Dermis microvascular lymphatic vessel endothelial cell (primary cell): ENCODE measurements around the gene MCAM. TPM values are rescaled to one million over a fixed set of nuclear protein-coding genes. Genes with fewer than 3 reads are reported as not detected.

Experiments
- DNase-seq, 2 donors: peaks; one replicate each; pipeline versions ENCODE4 v3.0.0 to v3.0.0-alpha.2; 2010; ENCODE audit warnings: low read depth in 2 of 2
- total RNA-seq: library from RNA; depleted of rRNA; stranded (reverse); fragments of >200 nt; gene quantifications from 2 replicates; pipeline ENCODE4 v1.2.1, GENCODE V29; 2014

MCAM gene
- total RNA-seq, 1 donor from 2014 or later = 200 TPM

GRCh38 chr11:119330237-119330636 is 13.3 kb upstream of the MCAM start:
- DNase-seq = no peak

DNA sequence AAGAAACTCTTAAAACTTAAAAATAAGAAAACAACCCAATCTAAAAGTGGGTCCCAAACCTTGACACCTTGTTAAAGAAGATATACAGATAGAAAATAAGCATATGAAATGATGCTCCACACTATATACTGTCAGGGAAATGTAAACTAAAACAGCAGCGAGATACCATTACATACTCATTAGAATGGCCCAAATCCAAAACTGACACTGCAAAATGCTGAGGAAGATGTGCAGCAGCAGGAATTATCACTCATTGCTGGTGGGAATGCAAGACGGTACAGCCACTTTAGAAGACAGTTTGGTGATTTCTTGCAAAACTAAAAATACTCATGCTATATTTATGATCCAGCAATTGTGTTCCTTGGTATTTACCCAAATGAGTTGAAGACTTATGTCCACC is 12.4 kb upstream of the MCAM start:
- DNase-seq = no peak

DNA sequence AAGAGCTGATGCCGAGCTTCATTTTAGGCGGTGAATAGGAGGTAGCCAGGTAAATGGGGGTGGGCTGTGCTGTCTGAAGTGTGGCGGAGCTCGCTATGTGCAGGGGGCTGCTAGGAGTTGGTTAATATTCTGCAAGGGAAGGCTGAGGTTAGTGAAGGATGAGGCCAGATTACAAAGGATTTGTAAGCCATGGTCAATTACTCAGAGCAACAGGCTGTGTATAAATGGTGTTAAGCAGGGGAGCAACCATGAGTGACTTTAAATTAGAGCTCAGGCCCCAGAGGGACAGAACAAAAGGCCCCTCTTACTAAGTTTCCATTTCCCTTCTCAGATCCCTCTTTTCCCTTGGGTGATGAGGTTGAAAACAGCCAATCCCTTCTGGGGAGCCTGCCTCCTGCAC is 7.3 kb upstream of the MCAM start:
- no peak for DNase-seq

- DNase-seq = peak in 1 of 2 donors; percentile 69
Observed at GRCh38 chr11:119323532-119324033, 6.7 kb upstream of the MCAM start.

DNA sequence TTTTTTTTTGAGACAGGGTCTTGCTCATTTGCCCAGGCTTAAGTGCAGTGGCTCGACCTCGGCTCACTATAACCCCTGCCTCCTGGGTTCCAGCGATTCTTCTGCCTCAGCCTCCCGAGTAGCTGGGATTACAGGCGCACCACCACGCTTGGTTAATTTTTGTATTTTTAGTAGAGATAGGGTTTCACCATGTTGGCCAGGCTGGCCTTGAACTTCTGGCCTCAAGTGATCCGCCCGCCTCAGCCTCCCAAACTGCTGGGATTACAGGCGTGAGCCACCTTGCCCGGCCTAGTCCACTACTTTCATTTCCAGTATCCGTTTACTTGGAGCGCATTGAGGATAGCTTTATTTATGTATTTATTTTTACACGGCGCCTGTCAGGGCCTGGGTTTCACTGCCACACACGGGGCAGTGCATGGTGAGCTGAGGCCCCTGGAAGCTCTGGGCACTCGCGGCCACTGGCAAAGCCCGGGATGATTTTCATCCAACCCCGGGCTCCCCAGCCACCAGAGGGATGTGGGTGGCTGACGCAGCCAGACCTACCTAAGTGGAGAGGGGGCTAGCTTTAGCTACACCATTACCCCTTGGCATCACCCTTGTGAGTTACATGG is 6.1 kb upstream of the MCAM start:
- no peak for DNase-seq

GRCh38 chr11:119322360-119322739 is 5.4 kb upstream of the MCAM start:
- no peak for DNase-seq

- peak in 1 of 2 donors; percentile 66 for DNase-seq
Observed at GRCh38 chr11:119320776-119321524, 4.0 kb upstream of the MCAM start.

DNA sequence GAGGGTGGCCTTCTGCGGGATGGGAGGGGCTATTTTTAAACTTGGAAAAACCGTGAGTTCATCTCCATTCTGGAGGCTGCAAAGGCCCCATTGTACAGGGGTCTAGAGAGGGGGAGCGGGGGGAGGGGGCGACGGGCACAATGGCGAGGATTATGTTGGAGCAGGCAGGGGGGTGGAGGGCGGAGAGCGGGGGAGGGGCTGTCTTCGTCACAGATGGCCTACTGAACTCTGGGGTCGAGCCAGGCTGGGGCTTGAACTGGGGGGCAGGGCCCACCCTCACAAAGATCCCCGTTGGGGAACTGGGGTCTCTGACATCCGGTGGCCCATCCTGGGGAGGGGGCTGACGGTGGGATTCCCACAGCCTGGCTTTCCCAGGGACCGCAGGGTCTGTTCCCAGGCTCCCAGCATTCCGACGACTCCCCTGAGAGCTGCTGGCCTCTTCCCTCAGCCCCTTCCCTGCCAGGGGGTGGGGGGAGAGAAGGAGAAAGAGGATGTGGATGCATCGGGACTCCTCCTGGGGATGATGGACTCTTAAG is 3.4 kb upstream of the MCAM start:
- DNase-seq = peak in 1 of 2 donors; percentile 48

DNA sequence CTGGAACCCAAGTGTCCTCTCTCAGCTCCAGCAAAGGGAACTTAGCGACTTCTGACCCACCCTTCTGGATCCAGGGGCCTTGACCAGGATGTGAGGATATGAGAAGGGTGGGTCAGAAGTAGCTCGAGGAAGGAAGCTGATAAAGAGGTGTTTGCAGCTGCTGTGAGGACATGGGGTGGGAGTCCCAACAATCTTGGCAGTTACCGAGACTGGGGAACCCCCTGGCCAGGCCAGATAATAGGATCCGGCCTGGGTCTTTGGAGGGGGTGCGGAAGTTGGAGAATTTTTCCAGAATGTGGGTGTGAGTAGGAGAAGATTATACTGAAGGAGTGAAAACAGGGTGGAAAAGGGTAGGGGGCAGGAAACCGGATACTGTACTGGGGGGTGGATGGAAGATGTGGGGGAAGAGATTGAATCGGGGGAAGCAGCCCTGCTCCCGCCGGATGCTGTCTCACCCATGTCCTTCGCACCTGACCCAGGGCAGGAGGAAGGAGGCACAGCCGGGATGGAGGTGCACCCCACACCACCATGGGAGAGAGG is 2.8 kb upstream of the MCAM start:
- DNase-seq = peak in 1 of 2 donors; percentile 75

- DNase-seq = no peak
Observed at GRCh38 chr11:119319136-119319699, 2.3 kb upstream of the MCAM start.

- DNase-seq = peak in 1 of 2 donors; percentile 78
Observed at GRCh38 chr11:119318240-119319135, 1.6 kb upstream of the MCAM start.

DNA sequence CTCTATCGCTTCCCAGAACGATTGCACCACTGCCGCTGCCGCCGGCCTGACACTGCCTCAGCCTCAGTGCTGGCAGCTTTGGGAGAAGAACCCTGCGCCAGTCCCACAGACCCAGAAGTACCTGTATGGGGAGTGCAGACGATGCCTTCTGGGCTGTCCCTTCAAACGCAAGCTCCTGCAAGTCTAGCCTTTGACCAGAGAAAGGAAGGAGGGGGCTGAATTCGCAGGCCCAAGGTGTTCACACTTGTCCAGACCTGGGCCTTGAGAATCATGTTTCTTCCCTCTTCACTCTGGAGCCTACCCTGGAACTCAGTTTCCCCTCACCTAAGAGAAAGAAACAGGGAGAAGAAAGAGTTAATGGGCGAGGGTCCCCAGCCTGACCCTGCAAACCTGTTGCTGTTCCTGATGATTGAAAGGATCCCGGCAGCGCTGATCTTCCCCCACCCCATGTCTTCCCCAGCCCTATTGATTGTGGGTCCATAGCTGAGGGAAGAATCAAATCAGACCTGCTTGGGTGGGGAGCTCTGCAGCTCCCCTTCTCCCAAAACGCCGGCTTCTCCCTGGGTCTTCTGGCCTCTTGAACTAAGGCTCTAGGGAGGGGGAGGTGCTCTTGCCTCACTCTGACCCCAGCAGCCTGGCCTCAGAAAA is 786 bp upstream of the MCAM start:
- DNase-seq = no peak

- peak in 1 of 2 donors; percentile 61 for DNase-seq
Observed at GRCh38 chr11:119316016-119316728, 758 bp downstream of the MCAM start.

DNA sequence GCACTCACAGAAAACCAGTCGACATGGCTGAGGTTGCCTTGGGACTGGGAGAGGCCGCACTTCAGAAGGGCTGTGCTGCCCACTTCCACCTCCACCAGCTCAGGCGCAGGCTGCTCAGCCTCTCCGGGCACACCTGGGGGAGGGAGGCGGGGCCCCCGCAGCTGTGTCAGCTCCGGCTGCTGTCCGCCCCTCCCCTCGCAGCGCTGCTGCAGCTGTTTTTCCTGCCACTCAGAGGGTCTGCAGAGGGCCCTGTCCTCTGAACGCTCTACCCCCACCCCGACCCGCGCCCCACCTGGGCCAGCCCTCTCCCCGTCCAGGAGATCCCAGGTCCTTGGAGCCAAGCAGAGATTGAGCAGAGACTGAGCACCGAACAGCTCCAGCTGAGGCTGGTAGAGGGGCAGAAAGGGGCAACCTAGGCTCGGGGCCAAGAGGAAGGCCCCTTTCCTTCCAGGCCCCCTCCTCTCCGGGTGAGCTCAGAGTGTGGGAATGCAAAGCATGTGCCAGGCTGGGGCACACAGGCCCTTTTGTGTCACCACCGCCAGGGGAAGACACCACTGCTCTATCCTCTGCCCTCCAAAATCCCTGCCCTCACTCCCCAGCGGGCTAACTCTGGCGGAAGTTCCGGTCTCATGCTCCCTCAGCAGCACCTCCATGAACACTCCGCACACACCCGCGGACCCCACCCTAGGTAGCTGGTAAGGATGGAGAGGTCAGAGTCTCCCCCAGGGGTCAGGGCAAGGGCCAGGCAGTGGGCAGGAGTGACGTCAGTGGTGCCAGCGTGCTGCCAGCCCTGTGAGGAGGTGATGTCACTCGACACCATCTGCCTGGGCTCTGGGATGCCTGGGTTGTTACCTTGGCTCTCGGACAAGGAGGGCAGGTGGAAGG is 1.6 kb downstream of the MCAM start:
- peak in 1 of 2 donors; percentile 43 for DNase-seq

DNA sequence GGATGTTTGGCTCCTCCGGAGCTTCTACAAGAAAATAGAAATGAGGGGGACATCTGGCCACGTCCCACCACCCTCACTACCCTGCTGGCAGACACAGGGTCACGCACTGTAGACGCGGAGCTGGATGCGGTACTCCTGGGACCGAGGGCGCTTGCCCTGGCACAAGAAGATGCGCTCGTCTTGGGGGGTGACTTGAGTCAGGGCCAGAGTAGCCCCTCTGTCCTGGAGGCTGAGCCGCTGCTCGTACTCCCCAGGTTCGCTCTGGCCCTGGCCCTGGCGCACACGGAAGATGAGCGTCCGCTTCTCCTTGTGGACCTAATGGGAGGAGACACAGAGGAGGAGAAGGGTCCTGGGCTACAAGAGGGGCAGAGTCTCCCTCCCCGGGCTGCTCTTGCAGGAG is 2.2 kb downstream of the MCAM start:
- no peak for DNase-seq

- no peak for DNase-seq
Observed at GRCh38 chr11:119310682-119311052, 6.3 kb downstream of the MCAM start.

DNA sequence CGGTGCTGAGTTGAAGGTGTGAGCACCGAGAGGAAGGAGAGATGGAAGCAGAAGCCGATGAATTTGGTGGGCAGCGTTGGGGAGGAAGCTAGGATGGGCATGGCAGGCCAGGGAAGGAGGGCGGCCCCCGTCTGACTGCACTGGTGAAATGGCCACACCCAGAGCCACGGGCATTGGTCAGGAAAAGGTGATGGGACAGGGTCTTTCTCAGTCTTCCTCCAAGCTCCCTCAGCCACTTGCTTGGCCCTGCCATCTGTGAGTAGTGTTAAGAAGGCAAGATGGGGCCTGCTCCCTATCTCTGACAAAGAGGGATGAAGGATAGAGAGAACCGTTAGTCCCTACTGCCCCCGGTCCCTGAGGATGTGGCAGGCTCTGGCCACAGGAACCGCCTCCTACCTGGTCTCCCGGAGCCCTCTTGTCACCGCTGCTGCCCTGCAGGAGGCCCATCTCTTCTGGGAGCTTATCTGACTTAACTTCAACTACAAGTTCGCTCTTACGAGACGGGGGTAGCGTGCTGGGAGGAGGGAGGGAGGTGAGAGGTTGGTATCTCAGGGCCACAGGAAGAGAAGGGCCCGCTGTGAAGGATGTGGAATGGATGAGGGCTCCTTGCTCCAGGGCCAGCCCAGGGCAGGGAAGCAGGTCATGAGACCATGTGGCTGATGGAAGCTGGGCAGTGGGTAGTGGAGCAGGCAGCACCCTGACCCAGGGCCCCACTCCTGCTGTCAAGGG is 6.8 kb downstream of the MCAM start:
- DNase-seq = no peak

DNA sequence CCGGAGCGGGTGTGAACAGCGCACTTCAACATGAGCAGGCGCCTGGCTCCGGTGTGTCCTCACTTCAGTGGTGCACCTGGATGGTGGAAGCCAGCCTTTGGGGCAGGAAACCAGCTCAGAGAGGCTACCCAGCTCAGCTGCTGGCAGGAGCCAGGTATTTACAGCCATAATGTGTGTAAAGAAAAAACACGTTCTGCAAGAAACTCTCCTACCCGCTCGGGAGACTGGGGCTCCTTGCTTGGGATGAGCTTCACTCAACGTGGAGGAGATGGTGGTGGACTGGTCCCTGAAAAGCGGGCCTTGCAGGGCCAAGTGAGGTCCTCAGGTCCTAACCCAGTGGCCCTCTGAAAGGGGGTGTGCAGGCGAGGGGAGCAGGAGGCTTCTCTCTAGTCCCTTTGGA is 7.5 kb downstream of the MCAM start:
- DNase-seq = no peak
